Stimulated activated naive B cell treated with anti-CD40 and anti-IgM and Interleukin-4, amounts not matched to agents 10 μg/mL and 1 μg/mL and 100 μg/mL, for 72 hours (primary cell): ENCODE data around the gene C3orf18.

Source experiments
- ATAC-seq, 2 donors: fragments of 150-1000 bp; cut with Tn5 transposase; replicated peaks; 2 replicates each; pipeline ENCODE4 v1.10.0; 2021; ENCODE audit warnings: moderate library complexity in 1 of 2
- DNase-seq: peaks from one replicate; pipeline ENCODE4 v3.0.0; 2021
- H3K27ac Mint-ChIP-seq: one replicate; pipeline ENCODE4 v1.8.0; 2022; ENCODE audit warnings: mild to moderate bottlenecking, mixed read lengths
- H3K27me3 Mint-ChIP-seq, 2 donors: one replicate each; pipeline ENCODE4 v1.8.0; 2022; ENCODE audit warnings: mixed read lengths in 2 of 2
- H3K36me3 Mint-ChIP-seq, 2 donors: one replicate each; pipeline ENCODE4 v1.8.0; 2022; ENCODE audit warnings: mixed read lengths in 2 of 2, mild to moderate bottlenecking in 1 of 2
- H3K4me1 Mint-ChIP-seq, 2 donors: one replicate each; pipeline ENCODE4 v1.8.0; 2022; ENCODE audit warnings: mixed read lengths in 2 of 2, mild to moderate bottlenecking in 1 of 2
- H3K4me3 Mint-ChIP-seq, 2 donors: one replicate each; pipeline ENCODE4 v1.8.0; 2022; ENCODE audit warnings: mild to moderate bottlenecking in 2 of 2, mixed read lengths in 2 of 2, moderate library complexity in 1 of 2
- H3K9me3 Mint-ChIP-seq, 2 donors: one replicate each; pipeline ENCODE4 v1.8.0; 2022; ENCODE audit warnings: mixed read lengths in 2 of 2, mild to moderate bottlenecking in 1 of 2

Gene C3orf18

GRCh38 chr3:50594253-50594785 is 26.8 kb upstream of the C3orf18 start:
- ATAC-seq (no peak), DNase-seq (no peak)
- Mint-ChIP-seq H3K27me3 (no peaks in the 10 kb centered on the region), H3K4me3 (no peak overlapping the region), H3K9me3 (no peaks in the 10 kb centered on the region), H3K27ac (peak overlapping the region; percentile 22), H3K36me3 (peaks cover 21 to 25% of the 10 kb centered on the region in 2 donors), H3K4me1 (peaks cover 30 to 67% of the 10 kb centered on the region in 2 donors)

GRCh38 chr3:50592568-50592967 is 25.0 kb upstream of the C3orf18 start:
- H3K4me3 Mint-ChIP-seq, result peak overlapping the region; percentile 7 to 70
- no peak for DNase-seq
- H3K27ac Mint-ChIP-seq, result peak overlapping the region; percentile 98
- no peaks in the 10 kb centered on the region for H3K9me3 Mint-ChIP-seq
- ATAC-seq, result no peak
- peaks cover 38 to 70% of the 10 kb centered on the region in 2 donors for H3K4me1 Mint-ChIP-seq
- no peaks in the 10 kb centered on the region for H3K27me3 Mint-ChIP-seq
- H3K36me3 Mint-ChIP-seq, result peaks cover 13 to 18% of the 10 kb centered on the region in 2 donors

- H3K4me3 Mint-ChIP-seq, result peak overlapping the region; percentile 63 to 65
- peaks cover 45 to 82% of the 10 kb centered on the region in 2 donors for H3K4me1 Mint-ChIP-seq
- peaks cover 18 to 21% of the 10 kb centered on the region in 2 donors for H3K36me3 Mint-ChIP-seq
- ATAC-seq (peak; percentile 4 to 12), DNase-seq (no peak)
- peak overlapping the region; percentile 98 for H3K27ac Mint-ChIP-seq
- H3K9me3 Mint-ChIP-seq, result no peaks in the 10 kb centered on the region
- H3K27me3 Mint-ChIP-seq, result no peaks in the 10 kb centered on the region
Observed at GRCh38 chr3:50591196-50591741, 23.7 kb upstream of the C3orf18 start.

- H3K36me3 Mint-ChIP-seq, result peaks cover 22 to 27% of the 10 kb centered on the region in 2 donors
Observed at GRCh38 chr3:50588759-50589433, 21.3 kb upstream of the C3orf18 start.

DNA sequence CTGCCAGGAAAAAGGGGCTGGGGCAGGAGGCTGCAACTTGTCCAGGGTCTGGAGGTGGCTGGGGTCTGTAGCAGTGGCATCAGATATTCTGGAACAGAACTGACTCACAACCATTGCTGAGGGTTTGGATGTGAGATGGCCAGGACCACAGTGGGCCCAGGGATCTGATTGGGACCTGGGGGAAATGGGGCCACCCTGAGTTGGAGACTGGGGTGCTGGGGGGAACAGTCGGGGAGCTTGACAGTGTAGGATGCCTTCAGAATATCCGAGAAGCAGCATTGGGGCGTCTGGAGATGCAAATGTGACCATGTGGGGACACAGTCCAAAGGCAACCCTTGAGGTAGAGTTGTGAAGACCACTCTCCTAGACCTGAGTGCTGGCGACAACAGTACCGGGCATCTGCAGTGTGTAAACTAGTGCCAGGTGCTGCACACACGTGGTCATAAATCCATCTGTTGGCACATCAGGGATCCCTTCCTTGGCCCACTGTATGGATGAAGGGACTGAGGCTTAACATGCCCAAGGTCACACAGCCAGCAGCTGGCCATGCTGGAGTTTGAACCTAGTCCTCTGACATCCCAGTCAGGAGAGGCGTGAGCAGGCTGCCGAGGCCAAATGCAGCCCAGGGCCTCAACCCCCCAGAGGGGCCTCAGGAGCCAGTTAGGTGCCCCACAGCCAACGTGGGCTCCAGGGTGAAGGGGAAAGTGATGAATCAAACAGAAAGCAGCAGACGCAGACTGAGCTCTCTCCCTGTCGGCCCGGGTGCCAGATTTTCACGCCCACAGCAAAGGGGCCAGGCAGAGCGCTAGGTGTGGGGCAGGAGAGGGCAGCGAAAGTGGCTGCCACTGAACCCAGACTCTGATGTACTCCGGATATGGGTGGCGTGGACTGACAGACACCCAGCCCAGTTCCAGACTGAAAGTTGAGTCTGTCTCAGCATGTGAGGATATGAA is 20.5 kb upstream of the C3orf18 start:
- H3K27me3 Mint-ChIP-seq, result no peaks in the 10 kb centered on the region
- peak overlapping the region; percentile 96 for H3K27ac Mint-ChIP-seq
- ATAC-seq, result peak; percentile 50 to 52
- peaks cover 61 to 89% of the 10 kb centered on the region in 2 donors for H3K4me1 Mint-ChIP-seq
- peak overlapping the region in 1 of 2 donors; percentile 69 for H3K4me3 Mint-ChIP-seq
- no peaks in the 10 kb centered on the region for H3K9me3 Mint-ChIP-seq
- peaks cover 24 to 32% of the 10 kb centered on the region in 2 donors for H3K36me3 Mint-ChIP-seq
- DNase-seq, result peak; percentile 82

More at GRCh38 chr3:50588759-50589433, 21.3 kb upstream of the C3orf18 start:
- Mint-ChIP-seq H3K9me3 (no peaks in the 10 kb centered on the region), H3K27ac (peak overlapping the region; percentile 96), H3K4me3 (no peak overlapping the region), H3K27me3 (no peaks in the 10 kb centered on the region), H3K4me1 (peaks cover 58 to 95% of the 10 kb centered on the region in 2 donors)
- DNase-seq (no peak), ATAC-seq (no peak)

- no peaks in the 10 kb centered on the region for H3K27me3 Mint-ChIP-seq
- H3K27ac Mint-ChIP-seq, result peak overlapping the region; percentile 96
- ATAC-seq, result no peak
- H3K4me1 Mint-ChIP-seq, result peaks cover 54 to 86% of the 10 kb centered on the region in 2 donors
- H3K9me3 Mint-ChIP-seq, result no peaks in the 10 kb centered on the region
- H3K36me3 Mint-ChIP-seq, result peaks cover 22 to 35% of the 10 kb centered on the region in 2 donors
- DNase-seq, result no peak
- H3K4me3 Mint-ChIP-seq, result peak overlapping the region in 1 of 2 donors; percentile 69
Observed at GRCh38 chr3:50587373-50587772, 19.8 kb upstream of the C3orf18 start.

- peaks cover 24 to 38% of the 10 kb centered on the region in 2 donors for H3K36me3 Mint-ChIP-seq
- H3K9me3 Mint-ChIP-seq, result no peaks in the 10 kb centered on the region
- no peaks in the 10 kb centered on the region for H3K27me3 Mint-ChIP-seq
- no peak overlapping the region for H3K4me3 Mint-ChIP-seq
- DNase-seq, result no peak
- peak overlapping the region; percentile 91 for H3K27ac Mint-ChIP-seq
- H3K4me1 Mint-ChIP-seq, result peaks cover 53 to 80% of the 10 kb centered on the region in 2 donors
- ATAC-seq, result no peak
Observed at GRCh38 chr3:50586763-50587070, 19.2 kb upstream of the C3orf18 start.

DNA sequence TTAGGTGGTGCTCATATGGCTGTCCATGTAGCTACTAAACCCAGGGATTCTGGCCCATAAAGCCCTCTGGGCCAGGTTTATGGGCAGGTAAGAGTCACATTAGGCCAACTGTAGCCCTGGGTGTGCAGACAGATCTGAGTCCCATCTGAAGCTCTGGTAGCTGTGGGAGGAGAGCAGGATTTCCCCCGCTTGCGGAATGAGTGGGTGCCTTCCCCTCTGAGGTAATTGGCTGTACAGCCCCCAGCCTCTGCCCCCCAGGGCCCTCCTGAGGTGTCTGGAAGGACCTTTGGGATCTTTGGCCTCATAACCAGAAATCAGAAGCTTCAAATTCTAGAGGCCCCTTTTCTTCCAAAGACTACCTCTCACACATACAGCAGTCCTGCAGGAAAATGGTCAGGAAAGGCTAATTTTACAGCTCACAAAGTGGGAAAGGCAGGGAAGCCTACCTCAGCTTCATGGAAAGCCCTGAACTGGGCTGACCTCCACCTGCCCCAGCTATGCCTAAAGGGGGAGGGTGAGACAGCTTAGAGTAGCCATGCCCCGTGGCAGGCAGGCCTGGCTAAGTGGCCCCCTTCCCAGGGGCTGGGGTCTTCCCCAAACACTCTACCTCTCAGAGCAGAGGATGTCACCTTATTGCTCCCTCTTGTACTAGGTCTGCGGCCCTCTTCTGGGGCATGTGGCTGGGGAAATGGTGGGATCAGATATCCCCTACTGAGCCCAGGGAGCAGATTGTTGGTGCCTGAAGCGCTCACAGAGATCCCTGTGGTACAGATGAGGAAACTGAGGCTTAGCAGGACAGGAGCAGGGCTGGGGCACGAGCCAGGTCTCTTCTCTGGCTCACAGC is 18.6 kb upstream of the C3orf18 start:
- peak; percentile 70 for DNase-seq
- ATAC-seq, result peak; percentile 32 to 45

DNA sequence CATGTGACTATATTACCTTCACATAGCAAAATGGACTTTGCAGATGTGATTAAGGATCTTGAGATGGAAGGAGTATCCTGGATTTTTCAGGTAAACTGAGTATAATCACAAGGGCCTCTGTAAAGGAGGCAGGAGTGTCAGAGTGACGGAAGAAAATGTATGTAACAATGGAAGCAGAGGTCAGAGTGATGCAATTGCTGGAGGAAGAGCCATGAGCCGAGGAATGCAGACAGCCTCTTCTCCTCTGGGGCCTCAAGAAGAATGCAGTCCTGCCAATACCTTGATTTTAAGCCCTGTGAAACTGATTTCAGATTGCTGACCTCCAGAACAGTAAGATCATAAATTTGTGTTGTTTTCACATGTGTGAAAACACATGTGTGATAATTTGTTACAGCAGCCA is 16.8 kb upstream of the C3orf18 start:
- Mint-ChIP-seq H3K4me1 (peaks cover 40 to 57% of the 10 kb centered on the region in 2 donors), H3K27ac (peak overlapping the region; percentile 80), H3K27me3 (no peaks in the 10 kb centered on the region), H3K36me3 (peaks cover 38 to 54% of the 10 kb centered on the region in 2 donors), H3K4me3 (no peak overlapping the region), H3K9me3 (no peaks in the 10 kb centered on the region)
- ATAC-seq (no peak), DNase-seq (no peak)

More for the DNA sequence above, 18.6 kb upstream of the C3orf18 start:
- no peaks in the 10 kb centered on the region for H3K9me3 Mint-ChIP-seq
- peak overlapping the region; percentile 91 for H3K27ac Mint-ChIP-seq
- H3K36me3 Mint-ChIP-seq, result peaks cover 24 to 39% of the 10 kb centered on the region in 2 donors
- H3K4me3 Mint-ChIP-seq, result peak overlapping the region in 1 of 2 donors; percentile 3
- H3K27me3 Mint-ChIP-seq, result no peaks in the 10 kb centered on the region
- H3K4me1 Mint-ChIP-seq, result peaks cover 48 to 75% of the 10 kb centered on the region in 2 donors

GRCh38 chr3:50583897-50584296 is 16.4 kb upstream of the C3orf18 start:
- no peak for DNase-seq
- Mint-ChIP-seq H3K36me3 (peaks cover 38 to 57% of the 10 kb centered on the region in 2 donors), H3K9me3 (no peaks in the 10 kb centered on the region), H3K27me3 (no peaks in the 10 kb centered on the region), H3K27ac (peak overlapping the region; percentile 39), H3K4me3 (no peak overlapping the region), H3K4me1 (peaks cover 37 to 56% of the 10 kb centered on the region in 2 donors)
- no peak for ATAC-seq

- Mint-ChIP-seq H3K36me3 (peaks cover 37 to 66% of the 10 kb centered on the region in 2 donors), H3K4me3 (no peak overlapping the region), H3K4me1 (peaks cover 19 to 38% of the 10 kb centered on the region in 2 donors), H3K9me3 (no peaks in the 10 kb centered on the region), H3K27me3 (no peaks in the 10 kb centered on the region), H3K27ac (peak overlapping the region; percentile 65)
- ATAC-seq (no peak), DNase-seq (no peak)
Observed at GRCh38 chr3:50582083-50582482, 14.5 kb upstream of the C3orf18 start.

DNA sequence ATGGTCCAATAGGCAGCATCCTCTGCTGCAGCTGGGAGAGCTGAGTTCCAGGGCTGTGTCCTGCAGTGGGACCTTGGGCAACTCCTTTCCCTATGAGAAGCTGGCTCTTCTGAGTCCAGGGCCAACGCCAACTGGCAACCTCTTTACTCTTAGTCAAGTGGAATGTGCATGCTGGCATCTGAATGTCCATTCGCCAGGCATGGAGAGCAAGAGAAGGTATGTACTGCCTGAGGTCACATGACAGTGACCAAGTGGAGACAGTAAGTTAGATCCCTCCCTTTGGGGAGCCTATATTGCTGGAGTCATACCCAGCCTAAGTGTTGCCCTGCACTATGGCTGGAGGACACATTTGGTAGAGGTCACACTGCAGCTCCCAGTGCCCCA is 13.9 kb upstream of the C3orf18 start:
- Mint-ChIP-seq H3K36me3 (peaks cover 38 to 66% of the 10 kb centered on the region in 2 donors), H3K4me1 (peaks cover 17 to 32% of the 10 kb centered on the region in 2 donors), H3K27ac (peak overlapping the region; percentile 62), H3K9me3 (no peaks in the 10 kb centered on the region), H3K27me3 (no peaks in the 10 kb centered on the region), H3K4me3 (no peak overlapping the region)
- no peak for ATAC-seq
- no peak for DNase-seq

DNA sequence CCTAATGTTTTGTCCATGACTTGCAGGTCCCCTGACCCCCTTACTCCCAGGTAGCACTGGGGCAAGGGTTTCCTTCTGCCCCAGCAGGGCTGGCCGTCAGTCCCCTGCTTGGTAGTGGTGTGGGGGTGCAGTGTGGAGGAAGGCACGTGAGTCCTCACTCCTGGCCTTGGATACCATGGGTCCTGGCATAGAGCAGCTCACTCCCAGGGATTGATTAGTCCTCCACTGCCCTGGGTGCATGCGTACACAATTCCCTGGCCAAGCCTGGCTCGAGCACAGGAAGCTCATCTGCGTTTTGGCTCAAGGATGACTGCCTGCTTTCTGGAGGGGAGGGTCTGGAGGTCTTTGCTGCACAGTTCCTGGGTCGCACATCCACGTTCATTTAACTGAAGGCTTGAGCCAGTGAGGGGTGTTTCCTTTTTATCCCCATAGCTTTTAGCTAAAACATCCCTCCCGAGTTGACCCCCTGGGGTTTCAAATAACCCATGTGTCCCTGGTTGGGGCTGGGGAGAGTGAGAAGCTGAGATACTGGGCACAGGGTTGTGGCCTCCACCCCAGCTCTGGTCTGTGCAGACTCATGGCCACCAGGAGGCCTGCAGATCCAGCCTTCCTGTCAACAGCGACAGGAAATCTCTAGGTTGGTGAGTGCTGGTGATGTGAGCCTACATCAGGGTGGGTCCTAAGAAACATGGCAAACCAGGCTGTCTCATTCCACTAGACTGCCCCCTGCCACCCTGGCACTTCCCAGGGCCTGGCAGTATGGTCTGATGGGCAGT is 13.3 kb upstream of the C3orf18 start:
- DNase-seq (no peak), ATAC-seq (no peak)
- Mint-ChIP-seq H3K9me3 (no peaks in the 10 kb centered on the region), H3K4me3 (no peak overlapping the region), H3K4me1 (peaks cover 15 to 29% of the 10 kb centered on the region in 2 donors), H3K27ac (peak overlapping the region; percentile 62), H3K27me3 (no peaks in the 10 kb centered on the region), H3K36me3 (peaks cover 43 to 71% of the 10 kb centered on the region in 2 donors)
